Erythroblast (primary cell): Measurements from ENCODE around the gene NPIPB2.

Source experiments
- GATA1 ChIP-seq: IDR thresholded peaks from 2 replicates; pipeline ENCODE4 v1.6.1; 2011; ENCODE audit warnings: low read depth, mild to moderate bottlenecking, control low read depth, low read length, moderate library complexity
- POLR2A ChIP-seq: IDR thresholded peaks from 2 replicates; pipeline ENCODE4 v1.6.1; 2011; ENCODE audit warnings: mild to moderate bottlenecking, low read length

DNA sequence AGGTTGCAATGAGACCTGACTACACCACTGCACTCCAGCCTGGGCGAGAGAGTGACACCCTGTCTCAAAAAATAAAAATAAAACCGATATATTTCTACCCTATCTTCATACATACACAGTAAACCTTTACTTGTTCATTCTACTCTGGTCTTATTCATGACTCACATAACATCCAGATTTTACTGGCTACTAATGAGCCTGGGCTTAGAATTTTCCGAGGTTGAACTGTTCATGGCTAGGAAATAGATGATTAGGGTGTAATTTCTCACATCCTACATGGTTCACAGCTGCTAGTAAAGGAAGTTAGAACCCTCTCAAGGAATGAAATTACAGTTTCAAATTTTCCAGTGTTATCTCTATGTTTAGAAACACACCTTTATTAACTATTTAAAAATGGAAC is 40.8 kb downstream of the NPIPB2 start:
- TF ChIP-seq POLR2A (no peak), GATA1 (no peak)
